Stimulated activated naive B cell treated with anti-CD40 and anti-IgM and Interleukin-4, amounts not matched to agents 10 μg/mL and 1 μg/mL and 100 μg/mL, for 72 hours (primary cell): ENCODE data around the gene AFG3L2.
A peak's percentile ranks its signal among the peaks of the same experiment; 100 is the strongest.

Experiments used
- ATAC-seq, 2 donors: fragments of 150-1000 bp; cut with Tn5 transposase; replicated peaks; 2 replicates each; pipeline ENCODE4 v1.10.0; 2021; ENCODE audit warnings: moderate library complexity in 1 of 2
- DNase-seq: peaks from one replicate; pipeline ENCODE4 v3.0.0; 2021
- H3K27ac Mint-ChIP-seq: one replicate; pipeline ENCODE4 v1.8.0; 2022; ENCODE audit warnings: mild to moderate bottlenecking, mixed read lengths
- H3K27me3 Mint-ChIP-seq, 2 donors: one replicate each; pipeline ENCODE4 v1.8.0; 2022; ENCODE audit warnings: mixed read lengths in 2 of 2
- H3K36me3 Mint-ChIP-seq, 2 donors: one replicate each; pipeline ENCODE4 v1.8.0; 2022; ENCODE audit warnings: mixed read lengths in 2 of 2, mild to moderate bottlenecking in 1 of 2
- H3K4me1 Mint-ChIP-seq, 2 donors: one replicate each; pipeline ENCODE4 v1.8.0; 2022; ENCODE audit warnings: mixed read lengths in 2 of 2, mild to moderate bottlenecking in 1 of 2
- H3K4me3 Mint-ChIP-seq, 2 donors: one replicate each; pipeline ENCODE4 v1.8.0; 2022; ENCODE audit warnings: mild to moderate bottlenecking in 2 of 2, mixed read lengths in 2 of 2, moderate library complexity in 1 of 2
- H3K9me3 Mint-ChIP-seq, 2 donors: one replicate each; pipeline ENCODE4 v1.8.0; 2022; ENCODE audit warnings: mixed read lengths in 2 of 2, mild to moderate bottlenecking in 1 of 2

The AFG3L2 gene

GRCh38 chr18:12406371-12407111, 29.5 kb upstream of the AFG3L2 start:
- ATAC-seq (no peak), DNase-seq (no peak)
- Mint-ChIP-seq H3K9me3 (no peaks in the 10 kb centered on the region), H3K27me3 (peaks cover 29 to 36% of the 10 kb centered on the region in 2 donors), H3K4me3 (peak overlapping the region; percentile 32 to 87), H3K36me3 (peaks cover 0 to 2% of the 10 kb centered on the region in 2 donors), H3K4me1 (peaks cover 13 to 26% of the 10 kb centered on the region in 2 donors), H3K27ac (no peak overlapping the region)

GRCh38 chr18:12405066-12405465, 28.0 kb upstream of the AFG3L2 start:
- H3K4me1 Mint-ChIP-seq: peaks cover 13 to 26% of the 10 kb centered on the region in 2 donors
- no peak for ATAC-seq
- DNase-seq: no peak
- H3K27me3 Mint-ChIP-seq: peaks cover 32 to 41% of the 10 kb centered on the region in 2 donors
- no peaks in the 10 kb centered on the region for H3K9me3 Mint-ChIP-seq
- no peak overlapping the region for H3K27ac Mint-ChIP-seq
- no peak overlapping the region for H3K4me3 Mint-ChIP-seq
- no peaks in the 10 kb centered on the region for H3K36me3 Mint-ChIP-seq

- no peak overlapping the region for H3K4me3 Mint-ChIP-seq
- peaks cover 36 to 41% of the 10 kb centered on the region in 2 donors for H3K27me3 Mint-ChIP-seq
These were observed 26.8 kb upstream of the AFG3L2 start for GRCh38 chr18:12403601-12404506.

GRCh38 chr18:12401881-12402280, 24.9 kb upstream of the AFG3L2 start:
- ATAC-seq (no peak), DNase-seq (no peak)
- Mint-ChIP-seq H3K9me3 (no peaks in the 10 kb centered on the region), H3K27ac (no peak overlapping the region), H3K4me1 (peaks cover 7 to 13% of the 10 kb centered on the region in 2 donors), H3K27me3 (peaks cover 45 to 49% of the 10 kb centered on the region in 2 donors), H3K4me3 (no peak overlapping the region), H3K36me3 (no peaks in the 10 kb centered on the region)

More at GRCh38 chr18:12403601-12404506, 26.8 kb upstream of the AFG3L2 start:
- DNase-seq: no peak
- Mint-ChIP-seq H3K27ac (no peak overlapping the region), H3K4me1 (peaks cover 13 to 26% of the 10 kb centered on the region in 2 donors), H3K36me3 (no peaks in the 10 kb centered on the region), H3K9me3 (no peaks in the 10 kb centered on the region)
- ATAC-seq: no peak

GRCh38 chr18:12399231-12399630, 22.2 kb upstream of the AFG3L2 start:
- Mint-ChIP-seq H3K36me3 (no peaks in the 10 kb centered on the region), H3K9me3 (no peaks in the 10 kb centered on the region), H3K4me1 (peaks cover 4 to 7% of the 10 kb centered on the region in 2 donors), H3K4me3 (no peak overlapping the region), H3K27ac (no peak overlapping the region), H3K27me3 (peaks cover 35 to 42% of the 10 kb centered on the region in 2 donors)
- ATAC-seq (no peak), DNase-seq (no peak)

- no peak for ATAC-seq
- Mint-ChIP-seq H3K36me3 (no peaks in the 10 kb centered on the region), H3K9me3 (no peaks in the 10 kb centered on the region), H3K4me1 (peaks cover under 1 to 2% of the 10 kb centered on the region in 2 donors), H3K27me3 (peaks cover 31 to 38% of the 10 kb centered on the region in 2 donors), H3K4me3 (no peak overlapping the region), H3K27ac (no peak overlapping the region)
- DNase-seq: no peak
These were observed 21.6 kb upstream of the AFG3L2 start for GRCh38 chr18:12398625-12399024.

GRCh38 chr18:12397793-12398192, 20.8 kb upstream of the AFG3L2 start:
- no peak for DNase-seq
- Mint-ChIP-seq H3K27ac (no peak overlapping the region), H3K27me3 (peaks cover 25 to 34% of the 10 kb centered on the region in 2 donors), H3K9me3 (no peaks in the 10 kb centered on the region), H3K4me3 (no peak overlapping the region), H3K4me1 (no peaks in the 10 kb centered on the region), H3K36me3 (no peaks in the 10 kb centered on the region)
- no peak for ATAC-seq

- H3K4me3 Mint-ChIP-seq: no peak overlapping the region
- no peak for DNase-seq
- H3K27ac Mint-ChIP-seq: no peak overlapping the region
- peaks cover 20 to 30% of the 10 kb centered on the region in 2 donors for H3K27me3 Mint-ChIP-seq
- H3K4me1 Mint-ChIP-seq: no peaks in the 10 kb centered on the region
- no peak for ATAC-seq
- no peaks in the 10 kb centered on the region for H3K36me3 Mint-ChIP-seq
- H3K9me3 Mint-ChIP-seq: no peaks in the 10 kb centered on the region
These were observed 20.2 kb upstream of the AFG3L2 start for GRCh38 chr18:12397254-12397653.

GRCh38 chr18:12394428-12394827, 17.4 kb upstream of the AFG3L2 start:
- H3K4me3 Mint-ChIP-seq: peak overlapping the region in 1 of 2 donors; percentile 16
- no peaks in the 10 kb centered on the region for H3K36me3 Mint-ChIP-seq
- ATAC-seq (no peak), DNase-seq (no peak)
- H3K4me1 Mint-ChIP-seq: no peaks in the 10 kb centered on the region
- H3K9me3 Mint-ChIP-seq: no peaks in the 10 kb centered on the region
- peaks cover 7 to 16% of the 10 kb centered on the region in 2 donors for H3K27me3 Mint-ChIP-seq
- no peak overlapping the region for H3K27ac Mint-ChIP-seq

- Mint-ChIP-seq H3K27ac (no peak overlapping the region), H3K4me1 (no peaks in the 10 kb centered on the region), H3K4me3 (peak overlapping the region in 1 of 2 donors; percentile 16), H3K9me3 (no peaks in the 10 kb centered on the region), H3K36me3 (no peaks in the 10 kb centered on the region), H3K27me3 (peaks cover 7 to 16% of the 10 kb centered on the region in 2 donors)
- DNase-seq: no peak
- no peak for ATAC-seq
These were observed 17.0 kb upstream of the AFG3L2 start for GRCh38 chr18:12393998-12394397.

- no peak for ATAC-seq
- Mint-ChIP-seq H3K27me3 (peaks cover 7 to 16% of the 10 kb centered on the region in 2 donors), H3K27ac (no peak overlapping the region), H3K36me3 (no peaks in the 10 kb centered on the region), H3K4me1 (no peaks in the 10 kb centered on the region), H3K9me3 (no peaks in the 10 kb centered on the region), H3K4me3 (no peak overlapping the region)
- DNase-seq: no peak
These were observed 16.5 kb upstream of the AFG3L2 start for GRCh38 chr18:12393510-12393909.

GRCh38 chr18:12391487-12392165, 14.6 kb upstream of the AFG3L2 start:
- H3K4me3 Mint-ChIP-seq: no peak overlapping the region
- DNase-seq: peak; percentile 20
- no peaks in the 10 kb centered on the region for H3K9me3 Mint-ChIP-seq
- no peak overlapping the region for H3K27ac Mint-ChIP-seq
- ATAC-seq: peak; percentile 92 to 94
- no peaks in the 10 kb centered on the region for H3K36me3 Mint-ChIP-seq
- no peaks in the 10 kb centered on the region for H3K4me1 Mint-ChIP-seq
- peaks cover 0 to 7% of the 10 kb centered on the region in 2 donors for H3K27me3 Mint-ChIP-seq

- peak overlapping the region; percentile 42 for H3K27ac Mint-ChIP-seq
- no peaks in the 10 kb centered on the region for H3K4me1 Mint-ChIP-seq
- H3K4me3 Mint-ChIP-seq: no peak overlapping the region
- H3K27me3 Mint-ChIP-seq: no peaks in the 10 kb centered on the region
- no peaks in the 10 kb centered on the region for H3K9me3 Mint-ChIP-seq
- no peaks in the 10 kb centered on the region for H3K36me3 Mint-ChIP-seq
- ATAC-seq (no peak), DNase-seq (no peak)
These were observed 11.4 kb upstream of the AFG3L2 start for GRCh38 chr18:12388442-12388841.

GRCh38 chr18:12384261-12384660, 7.2 kb upstream of the AFG3L2 start:
- ATAC-seq (no peak), DNase-seq (no peak)
- Mint-ChIP-seq H3K9me3 (no peaks in the 10 kb centered on the region), H3K36me3 (no peaks in the 10 kb centered on the region), H3K27me3 (peaks cover 0 to under 1% of the 10 kb centered on the region in 2 donors), H3K4me3 (no peak overlapping the region), H3K4me1 (no peaks in the 10 kb centered on the region), H3K27ac (no peak overlapping the region)
